Natural killer cell (primary cell): ENCODE data around the gene TEPSIN. TPM values are rescaled to one million over a fixed set of nuclear protein-coding genes. Genes with fewer than 3 reads are reported as not detected.

ENCODE experiments used
- ATAC-seq, 3 donors: fragments of 150-1000 bp in 2 of 3; fragments of 200-7000 bp in 1 of 3; cut with Tn5 transposase; 1 replicate in 1 of 3; 2 replicates in 2 of 3; pipeline ENCODE4 v1.10.0; 2021; ENCODE audit warnings: mild to moderate bottlenecking in 2 of 3, moderate library complexity in 2 of 3
- DNase-seq, 2 donors: peaks; one replicate each; pipeline versions ENCODE4 v3.0.0 to v3.0.0-alpha.2; 2013 to 2021; ENCODE audit warnings: mixed read lengths in 1 of 2
- H3K27ac ChIP-seq: one replicate; pipeline ENCODE4 v1.5.1; 2013; ENCODE audit warnings: mild to moderate bottlenecking, low read length
- H3K27me3 ChIP-seq: one replicate; pipeline ENCODE4 v1.6.1; 2013; ENCODE audit warnings: low read length; ENCODE audit not compliant: control insufficient read depth, insufficient read depth
- H3K36me3 ChIP-seq: one replicate; pipeline ENCODE4 v1.6.1; 2013; ENCODE audit warnings: low read length; ENCODE audit not compliant: control insufficient read depth, insufficient read depth
- H3K4me1 ChIP-seq: one replicate; pipeline ENCODE4 v1.6.1; 2013; ENCODE audit warnings: low read length; ENCODE audit not compliant: control insufficient read depth, insufficient read depth
- H3K4me3 ChIP-seq: one replicate; pipeline ENCODE4 v1.5.1; 2013; ENCODE audit warnings: low read length
- H3K9me3 ChIP-seq: one replicate; pipeline ENCODE4 v1.6.1; 2013; ENCODE audit warnings: low read length; ENCODE audit not compliant: control insufficient read depth, insufficient read depth
- H3K27ac Mint-ChIP-seq, 2 donors: one replicate each; pipeline ENCODE4 v1.8.0; 2022; ENCODE audit warnings: mild to moderate bottlenecking in 2 of 2, mixed read lengths in 2 of 2, moderate library complexity in 1 of 2
- H3K27me3 Mint-ChIP-seq, 2 donors: one replicate each; pipeline ENCODE4 v1.8.0; 2022; ENCODE audit warnings: low read depth in 2 of 2, mixed read lengths in 2 of 2
- H3K36me3 Mint-ChIP-seq: one replicate; pipeline ENCODE4 v1.8.0; 2022; ENCODE audit warnings: mixed read lengths
- H3K4me1 Mint-ChIP-seq, 2 donors: one replicate each; pipeline ENCODE4 v1.8.0; 2022; ENCODE audit warnings: mixed read lengths in 2 of 2
- H3K4me3 Mint-ChIP-seq: one replicate; pipeline ENCODE4 v1.8.0; 2022; ENCODE audit warnings: mild to moderate bottlenecking, moderate library complexity, mixed read lengths
- H3K9me3 Mint-ChIP-seq, 2 donors: one replicate each; pipeline ENCODE4 v1.8.0; 2022; ENCODE audit warnings: mixed read lengths in 2 of 2
- WGBS: methylation state at CpG from one replicate; pipeline ENCODE4 v1.1.7; 2013; ENCODE audit warnings: missing lambda C conversion rate; ENCODE audit not compliant: insufficient coverage; 5-methylcytosine and 5-hydroxymethylcytosine counted together
- intact Hi-C: fragments of 100-400 bp; cut with micrococcal nuclease; formaldehyde crosslinking; loops from one replicate; pipeline ENCODE4 v1.14.2; 2022
- total RNA-seq, 4 donors: library from RNA; stranded (reverse); fragments of 120-200 nt in 1 of 4; gene quantifications; one replicate each; pipeline versions ENCODE4 v1.2.3 to v1.2.4, GENCODE V29; 2013 to 2022
- TF ChIP-seq, protein P1 (sequence below): fragments of 200-600 bp; IDR thresholded peaks from one replicate; pipeline ENCODE4 v1.8.0; 2022; ENCODE audit warnings: antibody characterized with exemption

The TEPSIN gene
- total RNA-seq, 3 donors from 2014 or later (not counting 1 experiment from before 2014, with no cell fraction given), result 89.8 to 137 (median 126) TPM

- H3K36me3 ChIP-seq, result no peaks in the 10 kb centered on the region
- no peak overlapping the region for H3K4me3 ChIP-seq
- no peak for DNase-seq
- Mint-ChIP-seq H3K9me3 (no peaks in the 10 kb centered on the region), H3K27ac (no peak overlapping the region), H3K4me3 (no peak overlapping the region), H3K4me1 (no peaks in the 10 kb centered on the region), H3K36me3 (no peaks in the 10 kb centered on the region), H3K27me3 (no peaks in the 10 kb centered on the region)
- no peaks in the 10 kb centered on the region for H3K27me3 ChIP-seq
- no peaks in the 10 kb centered on the region for H3K9me3 ChIP-seq
- no peaks in the 10 kb centered on the region for H3K4me1 ChIP-seq
- intact Hi-C loops, result no loop called here
- ATAC-seq, result no peak
- no peak overlapping the region for H3K27ac ChIP-seq
- WGBS, result 93% methylated on average over 45 of the region's 45 CpGs
- TF ChIP-seq, protein P1, sequence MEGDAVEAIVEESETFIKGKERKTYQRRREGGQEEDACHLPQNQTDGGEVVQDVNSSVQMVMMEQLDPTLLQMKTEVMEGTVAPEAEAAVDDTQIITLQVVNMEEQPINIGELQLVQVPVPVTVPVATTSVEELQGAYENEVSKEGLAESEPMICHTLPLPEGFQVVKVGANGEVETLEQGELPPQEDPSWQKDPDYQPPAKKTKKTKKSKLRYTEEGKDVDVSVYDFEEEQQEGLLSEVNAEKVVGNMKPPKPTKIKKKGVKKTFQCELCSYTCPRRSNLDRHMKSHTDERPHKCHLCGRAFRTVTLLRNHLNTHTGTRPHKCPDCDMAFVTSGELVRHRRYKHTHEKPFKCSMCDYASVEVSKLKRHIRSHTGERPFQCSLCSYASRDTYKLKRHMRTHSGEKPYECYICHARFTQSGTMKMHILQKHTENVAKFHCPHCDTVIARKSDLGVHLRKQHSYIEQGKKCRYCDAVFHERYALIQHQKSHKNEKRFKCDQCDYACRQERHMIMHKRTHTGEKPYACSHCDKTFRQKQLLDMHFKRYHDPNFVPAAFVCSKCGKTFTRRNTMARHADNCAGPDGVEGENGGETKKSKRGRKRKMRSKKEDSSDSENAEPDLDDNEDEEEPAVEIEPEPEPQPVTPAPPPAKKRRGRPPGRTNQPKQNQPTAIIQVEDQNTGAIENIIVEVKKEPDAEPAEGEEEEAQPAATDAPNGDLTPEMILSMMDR, result no peak
Observed at GRCh38 chr17:81196505-81197408, 42.1 kb downstream of the TEPSIN start.

- TF ChIP-seq, protein P1, result no peak
- no peaks in the 10 kb centered on the region for H3K9me3 ChIP-seq
- Mint-ChIP-seq H3K9me3 (no peaks in the 10 kb centered on the region), H3K36me3 (no peaks in the 10 kb centered on the region), H3K27ac (no peak overlapping the region), H3K27me3 (no peaks in the 10 kb centered on the region), H3K4me3 (no peak overlapping the region), H3K4me1 (no peaks in the 10 kb centered on the region)
- 96% methylated on average over 11 of the region's 14 CpGs for WGBS
- H3K27ac ChIP-seq, result no peak overlapping the region
- H3K4me1 ChIP-seq, result no peaks in the 10 kb centered on the region
- intact Hi-C loops, result no loop called here
- H3K27me3 ChIP-seq, result no peaks in the 10 kb centered on the region
- H3K36me3 ChIP-seq, result no peaks in the 10 kb centered on the region
- ATAC-seq (no peak), DNase-seq (no peak)
- no peak overlapping the region for H3K4me3 ChIP-seq
Observed at GRCh38 chr17:81195941-81196495, 42.8 kb downstream of the TEPSIN start.

GRCh38 chr17:81194941-81195901 lies 43.6 kb downstream of the TEPSIN start:
- no peak for DNase-seq
- Mint-ChIP-seq H3K4me3 (no peak overlapping the region), H3K36me3 (no peaks in the 10 kb centered on the region), H3K4me1 (no peaks in the 10 kb centered on the region), H3K27ac (no peak overlapping the region), H3K9me3 (no peaks in the 10 kb centered on the region), H3K27me3 (no peaks in the 10 kb centered on the region)
- Histone ChIP-seq H3K27ac (no peak overlapping the region), H3K9me3 (no peaks in the 10 kb centered on the region), H3K36me3 (no peaks in the 10 kb centered on the region), H3K4me3 (no peak overlapping the region), H3K4me1 (no peaks in the 10 kb centered on the region), H3K27me3 (no peaks in the 10 kb centered on the region)
- intact Hi-C loops, result no loop called here
- TF ChIP-seq, protein P1, result no peak
- WGBS, result 98% methylated on average over 37 of the region's 37 CpGs
- no peak for ATAC-seq
